Stimulated activated CD8-positive, alpha-beta memory T cell treated with anti-CD3 and anti-CD28 coated beads, Interleukin-4, amount 100 ng/mL, for 1 hour (primary cell): ENCODE measurements around the gene ZDHHC4.

Experiments used
- DNase-seq, 2 donors: peaks; one replicate each; pipeline ENCODE4 v3.0.0-alpha.2; 2020; ENCODE audit warnings: low read depth in 2 of 2, low spot score in 1 of 2

ZDHHC4 gene

DNA sequence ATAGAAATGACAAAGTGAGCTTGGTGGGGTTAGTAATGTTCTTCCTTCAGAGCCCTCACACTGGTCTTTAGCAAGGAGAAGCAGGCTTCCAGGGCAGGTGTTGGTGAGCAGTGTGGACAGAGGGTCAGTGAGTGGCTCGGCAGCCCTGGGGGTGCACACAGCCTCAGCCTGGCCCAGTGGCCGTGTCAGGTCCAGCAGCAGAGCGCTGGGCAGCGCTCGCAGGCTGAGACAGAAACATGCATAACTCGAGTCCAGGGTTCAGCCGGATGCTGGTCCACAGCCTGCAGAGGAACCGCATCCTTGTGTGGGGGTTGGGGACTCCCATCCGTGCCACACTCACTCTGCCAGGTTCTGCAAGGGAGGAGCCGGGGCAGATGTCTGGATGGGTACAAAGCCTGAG, 27.2 kb downstream of the ZDHHC4 start:
- no peak for DNase-seq

GRCh38 chr7:6606866-6607583, 29.8 kb downstream of the ZDHHC4 start:
- DNase-seq, result no peak

DNA sequence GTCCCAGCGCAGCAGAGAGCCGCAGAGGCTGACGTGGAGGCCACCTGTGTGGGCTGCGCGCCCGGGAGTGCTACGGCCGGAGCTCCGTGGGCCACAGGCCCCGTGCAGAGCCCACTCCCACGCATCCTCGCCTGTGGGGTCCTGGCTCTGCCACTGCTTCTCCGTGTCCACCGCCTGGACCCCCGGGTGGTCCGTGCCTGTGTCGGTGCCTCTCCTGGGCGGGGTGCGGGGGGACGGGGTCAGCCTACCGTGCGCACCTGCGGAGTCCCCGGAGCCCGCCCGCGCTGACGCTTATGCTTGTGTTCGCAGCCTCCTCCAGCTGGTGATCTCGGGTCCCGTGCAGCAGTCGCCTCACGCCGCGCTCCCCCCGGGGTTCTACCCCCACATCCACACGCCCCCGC, 30.4 kb downstream of the ZDHHC4 start:
- DNase-seq, result no peak

- DNase-seq, result no peak
Observed at GRCh38 chr7:6608081-6608480, 30.8 kb downstream of the ZDHHC4 start.

- no peak for DNase-seq
Observed at GRCh38 chr7:6608794-6609193, 31.5 kb downstream of the ZDHHC4 start.

GRCh38 chr7:6612819-6613218, 35.6 kb downstream of the ZDHHC4 start:
- DNase-seq, result no peak

- no peak for DNase-seq
Observed at GRCh38 chr7:6613706-6614105, 36.5 kb downstream of the ZDHHC4 start.

DNA sequence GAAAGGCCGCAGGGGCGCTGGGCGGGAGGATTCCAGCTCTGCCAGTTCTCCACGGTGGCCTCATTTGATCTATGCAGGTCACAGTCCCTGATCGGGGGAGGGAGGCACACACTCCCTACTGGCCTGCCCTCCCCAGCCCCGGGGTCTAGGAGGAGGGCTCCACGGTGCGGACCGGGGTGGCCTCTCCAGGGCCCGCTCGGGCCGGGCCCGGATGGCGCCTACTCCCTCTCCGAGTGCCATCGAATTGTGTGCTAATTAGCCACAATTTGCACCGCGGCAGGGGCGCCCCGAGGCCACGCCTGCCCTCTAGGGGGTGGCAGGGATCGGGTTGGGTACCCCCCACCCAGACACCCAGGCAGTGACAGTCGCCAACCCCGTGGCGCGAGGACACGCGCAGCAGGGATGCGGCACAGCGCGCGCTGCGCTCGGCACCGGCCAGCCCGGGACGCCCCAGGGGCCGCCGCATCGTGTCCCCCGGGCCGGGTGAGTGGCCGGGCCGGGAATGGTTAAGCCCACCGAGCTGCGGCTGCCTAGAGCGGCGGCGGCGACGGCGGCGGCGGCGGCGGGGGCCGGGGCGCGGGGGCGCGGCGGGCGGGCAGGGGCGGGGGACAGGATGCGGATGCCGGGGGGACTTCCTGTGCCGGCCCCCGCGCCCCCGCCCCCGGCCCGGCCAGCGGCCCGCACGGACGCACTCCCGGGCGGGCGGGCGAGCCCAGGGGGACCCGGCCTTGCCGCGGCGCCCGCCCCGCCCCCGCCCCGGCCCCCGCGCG, 37.9 kb downstream of the ZDHHC4 start, which contains the start of gene ZNF853:
Gene ZNF853, plus strand, starts transcription at position 658 of the 770 bp plus-strand sequence. CDS start 565 bp downstream, outside the sequence.
- no peak for DNase-seq

- no peak for DNase-seq
Observed at GRCh38 chr7:6615723-6616555, 38.7 kb downstream of the ZDHHC4 start.

GRCh38 chr7:6616854-6617643, 39.8 kb downstream of the ZDHHC4 start:
- DNase-seq, result no peak

GRCh38 chr7:6618621-6619020, 41.4 kb downstream of the ZDHHC4 start:
- no peak for DNase-seq

- no peak for DNase-seq
Observed at GRCh38 chr7:6619961-6620360, 42.7 kb downstream of the ZDHHC4 start.

DNA sequence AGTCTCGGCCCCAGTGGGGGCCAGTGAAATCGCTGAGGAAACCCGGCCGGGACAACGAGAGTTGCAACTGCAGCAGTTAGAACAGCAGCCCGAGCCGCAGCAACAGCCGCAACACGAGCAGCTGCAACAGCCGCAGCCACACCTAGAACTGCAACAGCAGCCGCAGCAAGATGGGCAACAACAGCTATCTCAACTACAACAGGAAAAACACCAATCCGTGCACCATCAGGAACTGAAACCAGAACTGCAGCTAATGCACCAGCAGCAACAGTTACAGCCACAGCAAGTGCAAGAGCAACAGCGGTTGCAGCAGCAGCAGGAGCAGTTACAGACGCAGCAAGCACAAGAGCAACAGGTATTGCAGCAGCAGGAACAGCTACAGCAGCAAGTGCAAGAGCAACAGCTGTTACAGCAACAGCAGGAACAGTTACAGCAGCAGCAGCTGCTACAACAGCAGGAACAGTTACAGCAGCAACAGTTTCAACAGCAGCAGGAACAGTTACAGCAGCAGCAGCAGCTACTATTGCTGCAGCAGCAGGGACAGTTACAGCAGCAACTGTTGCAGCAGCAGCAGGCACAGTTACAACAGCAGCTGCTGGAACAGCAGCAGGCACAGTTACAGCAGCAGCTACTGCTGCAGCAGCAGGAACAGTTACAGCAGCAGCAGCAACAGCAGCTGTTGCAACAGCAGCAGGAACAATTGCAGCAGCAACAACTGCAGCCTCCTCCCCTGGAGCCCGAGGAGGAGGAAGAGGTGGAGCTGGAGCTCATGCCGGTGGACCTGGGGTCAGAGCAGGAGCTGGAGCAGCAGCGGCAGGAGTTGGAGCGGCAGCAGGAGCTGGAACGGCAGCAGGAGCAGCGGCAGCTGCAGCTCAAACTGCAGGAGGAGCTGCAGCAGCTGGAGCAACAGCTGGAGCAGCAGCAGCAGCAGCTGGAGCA, 44.2 kb downstream of the ZDHHC4 start:
- DNase-seq, result no peak

GRCh38 chr7:6622134-6622710, 45.0 kb downstream of the ZDHHC4 start:
- DNase-seq, result no peak

- no peak for DNase-seq
Observed at GRCh38 chr7:6623589-6624245, 46.5 kb downstream of the ZDHHC4 start.

DNA sequence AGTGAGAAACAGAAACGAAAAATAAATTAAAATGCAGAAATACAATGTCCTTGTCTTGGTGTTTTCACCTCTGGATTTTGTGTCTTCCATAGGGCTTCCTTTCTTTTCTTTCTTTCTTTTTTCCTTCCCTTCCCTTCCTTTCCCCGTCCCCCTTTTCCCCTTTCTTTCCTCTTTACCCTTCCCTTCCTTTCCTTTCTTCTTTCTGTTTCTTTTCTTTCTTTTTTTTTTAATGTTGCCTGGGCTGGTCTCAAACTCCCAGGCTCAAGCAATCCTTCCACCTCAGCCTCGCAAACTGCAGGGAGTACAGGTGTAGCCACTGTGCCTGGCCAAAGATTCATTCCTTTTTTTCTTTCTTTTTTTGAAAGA, 47.0 kb downstream of the ZDHHC4 start:
- DNase-seq, result no peak

DNA sequence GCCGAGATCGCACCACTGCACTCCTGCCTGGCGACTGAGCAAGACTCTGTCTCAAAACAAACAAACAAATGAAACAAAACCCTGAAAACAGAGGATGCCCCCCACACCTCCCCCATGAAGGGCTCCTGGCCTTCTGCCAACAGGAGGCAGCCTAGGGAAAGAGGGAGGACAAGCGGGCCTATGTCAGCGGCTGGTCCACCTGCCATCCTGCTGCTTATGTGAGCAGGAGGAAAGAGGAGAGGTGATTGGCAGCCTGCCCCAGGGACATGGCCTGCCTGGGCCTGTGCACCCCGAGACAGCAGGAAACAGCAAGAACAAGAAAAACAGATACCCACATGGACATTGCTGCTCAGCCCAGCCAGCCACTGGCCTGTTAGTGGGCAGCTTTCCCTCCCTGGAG, 50.8 kb downstream of the ZDHHC4 start:
- no peak for DNase-seq

DNA sequence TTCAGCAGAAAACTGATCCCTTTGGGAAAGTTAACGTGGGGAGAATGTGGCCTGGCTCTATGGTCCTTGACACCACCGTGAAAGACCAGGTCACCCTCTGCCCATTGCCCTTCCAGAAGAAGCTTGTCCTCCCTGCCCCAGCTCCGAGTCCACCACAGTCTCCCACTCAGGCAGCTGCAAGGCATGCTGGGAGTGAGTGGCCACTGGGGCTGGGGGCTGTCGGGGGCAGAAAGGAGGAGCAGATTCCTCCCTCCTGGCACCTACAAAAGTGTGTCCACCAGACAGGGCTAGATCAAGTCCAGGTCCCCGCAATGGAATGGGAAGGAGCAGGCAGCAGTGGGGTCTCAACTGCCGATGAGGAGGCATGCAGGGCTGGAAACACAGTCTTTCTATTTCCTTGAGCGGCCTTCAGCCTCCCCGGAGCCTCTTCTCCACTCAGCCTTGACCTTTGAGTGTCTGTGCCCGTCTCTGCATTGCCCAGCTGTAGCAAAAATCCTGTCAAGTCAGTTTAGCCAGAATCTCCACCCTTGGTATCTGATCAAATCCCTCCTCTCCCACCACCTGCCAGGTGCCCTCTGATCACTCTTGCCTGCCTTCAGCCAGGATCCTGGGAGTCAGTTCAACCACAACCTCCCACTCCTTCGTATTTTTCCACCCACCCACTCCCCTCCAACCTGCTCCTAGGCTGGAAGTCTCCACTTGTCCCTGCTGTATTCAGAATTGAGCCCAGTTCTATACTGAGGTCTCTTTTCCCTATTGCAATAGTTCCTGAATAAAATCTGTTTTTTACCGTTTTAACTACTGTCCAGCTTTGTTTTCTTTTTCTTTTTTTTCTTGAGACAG, 53.0 kb downstream of the ZDHHC4 start:
- no peak for DNase-seq
